Neural progenitor cell (in vitro differentiated cells): ENCODE measurements around the gene VPS26C.

ENCODE experiments used
- EZH2 ChIP-seq: fragments of 200-600 bp; sonication (generic); IDR thresholded peaks from 2 replicates; pipeline ENCODE4 v1.6.1; 2017; ENCODE audit warnings: antibody characterized with exemption, mild to moderate bottlenecking, moderate library complexity
- EZH2phosphoT487 ChIP-seq: fragments of 200-600 bp; sonication (generic); IDR thresholded peaks from 2 replicates; pipeline ENCODE4 v1.6.1; 2017; ENCODE audit warnings: antibody characterized with exemption
- TF ChIP-seq, protein P1 (sequence below): fragments of 200-600 bp; sonication (generic); IDR thresholded peaks from 2 replicates; pipeline ENCODE4 v1.5.1; 2017; ENCODE audit warnings: antibody characterized with exemption, mild to moderate bottlenecking

DNA sequence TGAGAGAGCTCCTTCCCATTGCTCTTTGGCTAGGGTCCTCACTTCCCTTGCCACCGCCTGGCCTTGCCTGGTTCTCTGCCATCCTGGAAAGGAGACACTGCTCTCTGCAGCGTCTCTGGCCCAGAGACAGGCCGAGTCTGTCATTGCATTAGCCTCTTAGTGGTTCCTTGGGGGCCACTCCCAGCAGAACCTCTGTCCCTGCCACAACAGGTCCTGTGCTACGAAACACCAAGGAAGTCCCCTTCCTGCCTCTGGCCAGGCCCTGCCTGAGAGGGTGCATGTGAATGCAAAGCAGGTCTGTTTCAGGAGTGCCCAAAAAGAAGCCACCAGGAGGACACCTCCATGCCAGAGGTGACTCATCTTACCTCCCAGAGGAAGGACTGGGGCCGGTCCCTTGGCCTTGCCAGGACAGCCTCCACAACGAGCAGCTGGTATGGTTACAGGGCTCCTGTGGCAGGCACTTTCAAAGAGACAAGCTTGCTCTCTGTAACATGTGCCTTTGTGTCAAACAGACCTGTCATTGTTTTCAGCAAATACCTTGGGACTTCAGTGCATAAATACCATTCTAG, 59.6 kb downstream of the VPS26C start:
- TF ChIP-seq, protein P1, sequence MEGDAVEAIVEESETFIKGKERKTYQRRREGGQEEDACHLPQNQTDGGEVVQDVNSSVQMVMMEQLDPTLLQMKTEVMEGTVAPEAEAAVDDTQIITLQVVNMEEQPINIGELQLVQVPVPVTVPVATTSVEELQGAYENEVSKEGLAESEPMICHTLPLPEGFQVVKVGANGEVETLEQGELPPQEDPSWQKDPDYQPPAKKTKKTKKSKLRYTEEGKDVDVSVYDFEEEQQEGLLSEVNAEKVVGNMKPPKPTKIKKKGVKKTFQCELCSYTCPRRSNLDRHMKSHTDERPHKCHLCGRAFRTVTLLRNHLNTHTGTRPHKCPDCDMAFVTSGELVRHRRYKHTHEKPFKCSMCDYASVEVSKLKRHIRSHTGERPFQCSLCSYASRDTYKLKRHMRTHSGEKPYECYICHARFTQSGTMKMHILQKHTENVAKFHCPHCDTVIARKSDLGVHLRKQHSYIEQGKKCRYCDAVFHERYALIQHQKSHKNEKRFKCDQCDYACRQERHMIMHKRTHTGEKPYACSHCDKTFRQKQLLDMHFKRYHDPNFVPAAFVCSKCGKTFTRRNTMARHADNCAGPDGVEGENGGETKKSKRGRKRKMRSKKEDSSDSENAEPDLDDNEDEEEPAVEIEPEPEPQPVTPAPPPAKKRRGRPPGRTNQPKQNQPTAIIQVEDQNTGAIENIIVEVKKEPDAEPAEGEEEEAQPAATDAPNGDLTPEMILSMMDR: no peak
- TF ChIP-seq EZH2 (no peak), EZH2phosphoT487 (no peak)
